Measurements from ENCODE around the gene FBXL19. TPM values are rescaled to one million over a fixed set of nuclear protein-coding genes. Genes with fewer than 3 reads are reported as not detected.

Gene FBXL19
- total and polyA plus RNA-seq, 9 of the 15 experiments (the other 6 are each of a cell fraction or from before 2014, with no cell fraction given) = 0.13 to 48.0 (median 13.5) TPM; not detected in 1

GRCh38 chr16:30941600-30942425 lies 18.4 kb downstream of the FBXL19 start (continued):
- TF ChIP-seq RCOR1 (IDR thresholded peaks at IDR 0.05; ENCODE audit: borderline replicate concordance in 1 of 2, low read depth in 2 of 2, low read length in 2 of 2) = peak in 1 of 2 experiments; percentile 18; a peak in 1 of 4 replicates
- peak; percentile 65; the same call in 1 of the 2 replicates for TF ChIP-seq USF1 (CRISPR knock-in tag; IDR thresholded peaks at IDR 0.05)
- no peak for TF ChIP-seq ZNF785 (CRISPR knock-in tag; IDR thresholded peaks at IDR 0.05)
- TF ChIP-seq POLR2H (tag; IDR thresholded peaks at IDR 0.05; ENCODE audit: low read depth) = no peak
- TF ChIP-seq THAP7 (CRISPR knock-in tag; IDR thresholded peaks at IDR 0.05) = no peak
- TF ChIP-seq ATF2 (CRISPR knock-in tag; IDR thresholded peaks at IDR 0.05) = no peak
- TF ChIP-seq MED1 (CRISPR knock-in tag; IDR thresholded peaks at IDR 0.05; ENCODE audit: borderline replicate concordance) = no peak
- peak in 1 of 2 experiments; percentile 32; a peak in 1 of 4 replicates for TF ChIP-seq SIN3A (IDR thresholded peaks at IDR 0.05; ENCODE audit: borderline replicate concordance in 2 of 2, control insufficient read depth in 1 of 2, low read depth in 2 of 2, low read length in 2 of 2)
- TF ChIP-seq HEY1 (CRISPR knock-in tag; IDR thresholded peaks at IDR 0.05; ENCODE audit: borderline replicate concordance) = no peak
- TF ChIP-seq HMGXB4 (CRISPR knock-in tag; IDR thresholded peaks at IDR 0.05) = no peak
- no peak for TF ChIP-seq ZZZ3 (IDR thresholded peaks at IDR 0.05)
- peak; percentile 13 for TF ChIP-seq ZFP36 (IDR thresholded peaks at IDR 0.05; ENCODE audit: low read depth, low read length, partially characterized antibody)
- TF ChIP-seq ZNF449 (CRISPR knock-in tag; IDR thresholded peaks at IDR 0.05) = no peak
- TF ChIP-seq ZBTB33 (CRISPR knock-in tag; IDR thresholded peaks at IDR 0.05) = peak; percentile 63
- no peak for TF ChIP-seq HNRNPUL1 (IDR thresholded peaks at IDR 0.05; ENCODE audit: low read length)

Data from K562 (cell line).